ENCODE results near the gene ADCY1.

The ADCY1 gene

DNA sequence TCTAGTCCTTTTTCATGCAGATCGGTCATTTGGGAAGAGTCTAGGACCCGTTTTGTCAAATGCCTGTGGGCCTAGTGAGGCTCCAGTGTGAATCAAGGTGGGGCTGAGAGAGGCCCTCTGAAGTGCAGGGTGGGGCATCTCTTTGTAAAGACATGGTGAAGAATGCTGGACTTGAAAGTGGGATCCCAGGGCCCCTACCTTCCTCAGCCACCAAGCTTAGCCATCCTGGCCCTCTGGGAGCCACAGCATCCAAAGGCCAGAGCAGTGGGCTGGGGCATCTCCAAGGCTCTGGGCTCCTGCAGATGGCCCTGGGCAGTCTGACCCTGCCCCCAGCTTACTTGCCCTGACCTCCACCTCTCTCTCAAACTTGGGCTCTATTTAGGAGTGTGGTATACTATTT, 78.5 kb downstream of the ADCY1 start:
- no peak for DNase-seq (ENCODE audit: low spot score in 2 of 2)
- no peaks in the 10 kb centered on the region for H3K9me3 Mint-ChIP-seq
- no peaks in the 10 kb centered on the region for H3K27me3 Mint-ChIP-seq
- H3K36me3 Mint-ChIP-seq = no peaks in the 10 kb centered on the region
- H3K27ac Mint-ChIP-seq = no peak overlapping the region
- H3K4me1 Mint-ChIP-seq = no peaks in the 10 kb centered on the region
- ATAC-seq (ENCODE audit: low read depth) = no peak
- no peak overlapping the region for H3K4me3 Mint-ChIP-seq

GRCh38 chr7:45653209-45653907, 79.2 kb downstream of the ADCY1 start:
- Mint-ChIP-seq H3K4me3 (no peak overlapping the region), H3K4me1 (no peaks in the 10 kb centered on the region), H3K9me3 (no peaks in the 10 kb centered on the region), H3K27ac (no peak overlapping the region), H3K27me3 (no peaks in the 10 kb centered on the region), H3K36me3 (no peaks in the 10 kb centered on the region)
- ATAC-seq (ENCODE audit: low read depth) (no peak), DNase-seq (ENCODE audit: low spot score in 2 of 2) (no peak)

DNA sequence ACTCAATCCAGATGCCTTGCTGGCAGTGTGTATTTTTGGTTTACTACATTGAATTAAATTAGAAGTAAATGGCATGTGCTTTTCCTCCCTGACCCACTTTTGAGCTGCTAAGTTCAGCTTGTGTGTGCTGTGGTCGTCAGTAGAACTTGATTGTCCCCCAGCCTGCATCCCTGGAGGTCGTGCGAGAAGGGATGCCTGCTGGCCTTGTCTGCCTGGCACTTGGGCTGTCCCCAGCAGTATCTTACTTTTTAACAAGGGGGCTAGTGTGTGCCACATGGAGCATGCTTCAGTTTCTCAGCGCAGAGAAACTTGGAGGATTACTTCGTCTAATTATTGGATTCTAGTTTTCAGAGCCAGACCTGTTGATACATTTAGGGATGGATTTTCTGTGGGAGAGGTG, 80.2 kb downstream of the ADCY1 start:
- H3K4me1 Mint-ChIP-seq = no peaks in the 10 kb centered on the region
- no peak for DNase-seq (ENCODE audit: low spot score in 2 of 2)
- no peaks in the 10 kb centered on the region for H3K9me3 Mint-ChIP-seq
- H3K27me3 Mint-ChIP-seq = no peaks in the 10 kb centered on the region
- H3K36me3 Mint-ChIP-seq = no peaks in the 10 kb centered on the region
- no peak overlapping the region for H3K27ac Mint-ChIP-seq
- no peak overlapping the region for H3K4me3 Mint-ChIP-seq
- no peak for ATAC-seq (ENCODE audit: low read depth)

DNA sequence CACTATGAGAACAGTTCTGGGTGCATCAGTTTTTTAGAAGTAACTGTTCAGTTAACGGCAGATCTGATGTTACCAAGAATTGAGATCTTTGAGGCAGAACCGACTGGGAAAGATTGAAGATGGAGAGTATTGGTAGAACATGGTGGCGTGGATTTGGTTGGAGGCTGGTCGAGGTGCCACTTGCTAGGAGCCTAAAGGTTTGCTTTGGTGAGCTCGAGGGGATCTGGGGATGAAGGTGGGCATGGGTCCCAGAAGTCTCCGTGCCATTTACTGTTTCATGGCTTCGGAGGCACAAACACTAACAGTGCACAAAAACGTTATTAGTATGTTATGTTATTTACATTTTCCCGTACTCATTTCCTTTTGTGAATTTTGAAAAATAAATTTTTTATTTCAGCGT, 81.4 kb downstream of the ADCY1 start:
- DNase-seq (ENCODE audit: low spot score in 2 of 2) (no peak), ATAC-seq (ENCODE audit: low read depth) (no peak)
- Mint-ChIP-seq H3K27me3 (peaks cover 1% of the 10 kb centered on the region), H3K4me3 (no peak overlapping the region), H3K9me3 (no peaks in the 10 kb centered on the region), H3K36me3 (no peaks in the 10 kb centered on the region), H3K4me1 (no peaks in the 10 kb centered on the region), H3K27ac (no peak overlapping the region)

- H3K27ac Mint-ChIP-seq = no peak overlapping the region
Observed at GRCh38 chr7:45656431-45656830, 82.3 kb downstream of the ADCY1 start.

GRCh38 chr7:45657136-45657889, 83.1 kb downstream of the ADCY1 start:
- no peaks in the 10 kb centered on the region for H3K36me3 Mint-ChIP-seq
- H3K4me3 Mint-ChIP-seq = no peak overlapping the region
- no peak for DNase-seq (ENCODE audit: low spot score in 2 of 2)
- no peak overlapping the region for H3K27ac Mint-ChIP-seq
- ATAC-seq (ENCODE audit: low read depth) = no peak
- H3K27me3 Mint-ChIP-seq = peaks cover 1% of the 10 kb centered on the region
- no peaks in the 10 kb centered on the region for H3K4me1 Mint-ChIP-seq
- no peaks in the 10 kb centered on the region for H3K9me3 Mint-ChIP-seq

More at GRCh38 chr7:45656431-45656830, 82.3 kb downstream of the ADCY1 start:
- Mint-ChIP-seq H3K4me3 (no peak overlapping the region), H3K9me3 (no peaks in the 10 kb centered on the region), H3K4me1 (no peaks in the 10 kb centered on the region), H3K27me3 (peaks cover 1% of the 10 kb centered on the region), H3K36me3 (no peaks in the 10 kb centered on the region)
- ATAC-seq (ENCODE audit: low read depth) = no peak
- no peak for DNase-seq (ENCODE audit: low spot score in 2 of 2)

- H3K27me3 Mint-ChIP-seq = peaks cover 1% of the 10 kb centered on the region
- DNase-seq (ENCODE audit: low spot score in 2 of 2) (no peak), ATAC-seq (ENCODE audit: low read depth) (no peak)
- H3K4me1 Mint-ChIP-seq = no peaks in the 10 kb centered on the region
- no peak overlapping the region for H3K27ac Mint-ChIP-seq
- no peaks in the 10 kb centered on the region for H3K36me3 Mint-ChIP-seq
- no peaks in the 10 kb centered on the region for H3K9me3 Mint-ChIP-seq
- no peak overlapping the region for H3K4me3 Mint-ChIP-seq
Observed at GRCh38 chr7:45657890-45658715, 83.9 kb downstream of the ADCY1 start.

- ATAC-seq (ENCODE audit: low read depth) (no peak), DNase-seq (ENCODE audit: low spot score in 2 of 2) (no peak)
- Mint-ChIP-seq H3K27ac (no peak overlapping the region), H3K4me1 (no peaks in the 10 kb centered on the region), H3K4me3 (no peak overlapping the region), H3K27me3 (peaks cover 1% of the 10 kb centered on the region), H3K36me3 (no peaks in the 10 kb centered on the region), H3K9me3 (no peaks in the 10 kb centered on the region)
Observed at GRCh38 chr7:45658716-45659495, 84.7 kb downstream of the ADCY1 start.

DNA sequence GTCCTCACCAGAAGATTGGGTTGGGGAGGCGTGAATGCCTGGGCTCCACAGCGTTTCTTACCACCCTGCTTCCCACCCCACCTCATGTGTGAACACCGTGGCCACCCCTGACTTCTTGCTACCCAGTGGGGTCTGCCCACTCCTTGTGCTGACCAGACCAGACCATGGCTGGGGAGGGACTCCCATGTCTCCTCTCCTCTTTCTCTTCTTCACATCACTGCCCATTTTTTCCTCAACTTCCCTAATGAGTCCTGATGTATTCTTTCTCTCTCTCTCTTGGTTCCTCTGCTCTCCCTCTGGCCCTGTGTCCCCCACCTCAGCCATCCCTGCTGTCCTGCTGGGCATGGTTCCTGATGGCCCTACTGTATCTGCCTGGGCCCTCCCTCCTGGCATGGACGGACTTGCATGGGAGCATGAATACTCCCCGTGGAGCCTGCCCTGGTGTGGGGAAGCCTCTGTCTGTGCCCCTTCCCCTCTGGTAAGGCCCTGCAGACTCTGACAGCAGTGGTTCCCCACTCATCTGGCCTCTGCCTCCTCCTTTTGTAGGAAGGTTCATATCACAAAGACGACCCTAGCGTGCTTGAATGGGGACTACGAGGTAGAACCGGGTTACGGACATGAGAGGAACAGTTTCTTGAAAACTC, 85.5 kb downstream of the ADCY1 start:
- ATAC-seq (ENCODE audit: low read depth) (no peak), DNase-seq (ENCODE audit: low spot score in 2 of 2) (no peak)
- Mint-ChIP-seq H3K27me3 (peaks cover 1% of the 10 kb centered on the region), H3K27ac (no peak overlapping the region), H3K4me3 (no peak overlapping the region), H3K4me1 (no peaks in the 10 kb centered on the region), H3K9me3 (no peaks in the 10 kb centered on the region), H3K36me3 (no peaks in the 10 kb centered on the region)

DNA sequence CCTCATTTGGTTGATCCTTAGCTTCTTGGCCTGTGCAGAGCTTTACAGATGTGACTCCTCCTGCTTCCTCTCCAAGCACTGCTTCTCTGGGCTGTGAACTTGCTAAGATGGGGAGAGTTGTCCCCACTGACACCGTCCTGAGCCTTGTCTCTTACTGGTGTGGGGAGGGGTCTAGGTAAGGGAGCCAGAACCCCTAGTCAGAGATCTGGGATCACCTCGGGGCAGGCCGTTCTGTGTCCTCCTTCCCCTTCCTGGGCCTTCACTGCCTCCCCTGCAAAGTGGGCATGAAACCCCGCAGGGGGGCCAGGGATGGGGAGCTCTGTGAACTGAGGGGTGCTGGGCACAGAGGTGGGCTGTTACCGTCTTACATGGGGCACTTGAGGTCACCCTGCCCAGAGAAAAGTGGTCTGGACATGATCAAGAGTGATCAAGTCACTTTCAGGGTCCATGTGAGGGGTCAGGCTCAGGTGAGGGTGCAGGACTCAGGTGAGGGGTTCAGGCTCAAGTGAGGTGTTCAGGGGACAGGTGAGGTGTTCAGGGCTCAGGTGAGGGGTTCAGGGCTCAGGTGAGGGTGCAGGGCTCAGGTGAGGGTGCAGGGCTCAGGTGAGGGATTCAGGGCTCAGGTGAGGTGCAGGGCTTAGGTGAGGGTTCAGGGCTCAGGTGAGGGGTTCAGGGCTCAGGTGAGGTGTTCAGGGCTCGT, 86.2 kb downstream of the ADCY1 start:
- H3K4me1 Mint-ChIP-seq = no peaks in the 10 kb centered on the region
- ATAC-seq (ENCODE audit: low read depth) (no peak), DNase-seq (ENCODE audit: low spot score in 2 of 2) (no peak)
- H3K9me3 Mint-ChIP-seq = no peaks in the 10 kb centered on the region
- H3K36me3 Mint-ChIP-seq = no peaks in the 10 kb centered on the region
- H3K4me3 Mint-ChIP-seq = no peak overlapping the region
- no peak overlapping the region for H3K27ac Mint-ChIP-seq
- peaks cover 1% of the 10 kb centered on the region for H3K27me3 Mint-ChIP-seq

GRCh38 chr7:45660901-45661211, 86.7 kb downstream of the ADCY1 start:
- Mint-ChIP-seq H3K27ac (no peak overlapping the region), H3K4me3 (no peak overlapping the region), H3K9me3 (no peaks in the 10 kb centered on the region), H3K27me3 (peaks cover 1% of the 10 kb centered on the region), H3K36me3 (no peaks in the 10 kb centered on the region), H3K4me1 (no peaks in the 10 kb centered on the region)
- no peak for DNase-seq (ENCODE audit: low spot score in 2 of 2)
- ATAC-seq (ENCODE audit: low read depth) = no peak

DNA sequence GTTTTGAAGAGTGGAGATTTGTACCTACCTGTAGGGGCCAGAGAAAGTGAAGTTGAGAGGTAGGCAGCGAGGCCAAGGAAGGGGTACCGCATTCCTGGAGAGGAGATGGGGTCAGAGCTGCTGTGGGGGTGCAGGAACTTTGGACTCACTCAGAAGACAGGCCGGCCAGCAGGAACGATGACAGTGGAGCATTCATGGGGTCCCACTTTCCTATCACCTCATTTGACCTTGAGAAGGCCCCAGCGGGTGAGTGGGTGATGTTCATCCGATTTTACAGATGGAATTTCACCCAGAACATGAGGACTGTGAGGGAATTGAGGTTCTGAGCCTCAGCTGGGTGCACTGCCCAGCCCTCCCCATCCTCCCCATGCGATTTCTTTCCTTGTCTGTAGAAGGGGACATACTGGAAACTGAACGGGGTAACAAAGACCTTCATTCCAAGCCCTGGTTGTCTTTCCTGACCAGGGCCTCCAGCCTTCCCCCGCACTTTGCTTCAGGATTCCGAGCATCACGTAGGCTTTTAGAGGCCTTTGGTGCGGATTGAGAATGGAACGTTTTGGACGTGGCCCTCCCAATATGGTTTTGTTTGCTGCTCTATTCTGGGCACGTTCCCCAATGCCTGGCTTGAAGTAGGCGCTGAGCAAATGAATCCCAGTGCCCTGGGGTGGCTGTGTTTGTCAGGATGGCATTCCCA, 87.3 kb downstream of the ADCY1 start:
- Mint-ChIP-seq H3K4me3 (no peak overlapping the region), H3K9me3 (no peaks in the 10 kb centered on the region), H3K36me3 (no peaks in the 10 kb centered on the region), H3K27me3 (peaks cover 1% of the 10 kb centered on the region), H3K27ac (no peak overlapping the region), H3K4me1 (no peaks in the 10 kb centered on the region)
- ATAC-seq (ENCODE audit: low read depth) = no peak
- DNase-seq (ENCODE audit: low spot score in 2 of 2) = no peak

All from memory B cell (primary cell).